GM21360 (cell line): ENCODE measurements around the gene B4GALNT4.
"Not testable (repeated sequence)": the region's sequence is repeated elsewhere in the genome, so short reads cannot be mapped to it uniquely, and the experiment has no call there.

Source experiments
- ATAC-seq: cut with Tn5 transposase; IDR thresholded peaks from one replicate; pipeline ENCODE4 v1.9.1; 2021; ENCODE audit warnings: mild to moderate bottlenecking, moderate library complexity; ENCODE audit not compliant: unreplicated experiment

Gene B4GALNT4

GRCh38 chr11:373716-374551 lies 4.6 kb downstream of the B4GALNT4 start:
- ATAC-seq = no peak

- no peak for ATAC-seq
Observed at GRCh38 chr11:375065-376025, 6.0 kb downstream of the B4GALNT4 start.

GRCh38 chr11:376531-377173 lies 7.4 kb downstream of the B4GALNT4 start:
- no peak for ATAC-seq

GRCh38 chr11:377174-377865 lies 8.0 kb downstream of the B4GALNT4 start:
- ATAC-seq = no peak

- no peak for ATAC-seq
Observed at GRCh38 chr11:377883-378500, 8.7 kb downstream of the B4GALNT4 start.

- ATAC-seq = no peak
Observed at GRCh38 chr11:379205-380094, 10.2 kb downstream of the B4GALNT4 start.

GRCh38 chr11:380095-380480 lies 10.8 kb downstream of the B4GALNT4 start:
- no peak for ATAC-seq

- ATAC-seq = no peak
Observed at GRCh38 chr11:380491-380890, 11.2 kb downstream of the B4GALNT4 start.

GRCh38 chr11:380996-381395 lies 11.7 kb downstream of the B4GALNT4 start:
- ATAC-seq = no peak

GRCh38 chr11:381501-382072 lies 12.3 kb downstream of the B4GALNT4 start:
- no peak for ATAC-seq

GRCh38 chr11:382081-382629 lies 12.9 kb downstream of the B4GALNT4 start:
- ATAC-seq = no peak

GRCh38 chr11:383431-383830 lies 14.1 kb downstream of the B4GALNT4 start:
- ATAC-seq = no peak

GRCh38 chr11:384511-384910 lies 15.2 kb downstream of the B4GALNT4 start:
- no peak for ATAC-seq

GRCh38 chr11:385594-386351 lies 16.5 kb downstream of the B4GALNT4 start:
- no peak for ATAC-seq

GRCh38 chr11:386483-386882 lies 17.2 kb downstream of the B4GALNT4 start:
- ATAC-seq = no peak

GRCh38 chr11:387193-387793 lies 18.0 kb downstream of the B4GALNT4 start:
- no peak for ATAC-seq

GRCh38 chr11:389369-389768 lies 20.1 kb downstream of the B4GALNT4 start:
- not testable (repeated sequence) for ATAC-seq
